Head of caudate nucleus (tissue), 42 donors: ENCODE results near the gene CD300LD.

Source experiments
- DNase-seq, 42 donors: peaks; one replicate each; pipeline versions ENCODE4 v3.0.0 to v3.0.0-alpha.2; 2020 to 2021; ENCODE audit warnings: mixed read lengths in 7 of 42
- intact Hi-C: fragments of 100-400 bp; cut with DNase I; formaldehyde crosslinking; loops from one replicate; pipeline ENCODE4 v1.15.0; 2022

Gene CD300LD

DNA sequence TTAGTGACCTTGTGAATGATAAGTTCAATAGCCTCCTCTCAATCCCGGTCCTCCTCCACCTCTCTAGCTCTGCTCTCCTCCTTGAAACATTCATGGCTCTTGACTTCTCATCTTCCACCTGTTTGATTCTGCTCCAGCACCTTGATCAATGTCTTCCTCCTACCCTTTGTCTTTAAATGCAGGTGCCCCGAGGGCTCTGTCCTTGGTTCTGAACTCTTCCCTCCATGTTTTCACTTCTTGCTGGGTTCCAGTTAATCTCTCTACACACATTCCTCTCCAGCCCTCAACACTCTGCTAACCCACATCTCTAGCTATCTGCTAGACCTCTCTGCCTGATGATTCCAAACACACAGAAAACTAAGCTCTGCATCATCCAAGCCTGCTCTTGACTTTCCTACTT is 18.0 kb upstream of the CD300LD start:
- no peak for DNase-seq
- intact Hi-C loops: no loop called here

DNA sequence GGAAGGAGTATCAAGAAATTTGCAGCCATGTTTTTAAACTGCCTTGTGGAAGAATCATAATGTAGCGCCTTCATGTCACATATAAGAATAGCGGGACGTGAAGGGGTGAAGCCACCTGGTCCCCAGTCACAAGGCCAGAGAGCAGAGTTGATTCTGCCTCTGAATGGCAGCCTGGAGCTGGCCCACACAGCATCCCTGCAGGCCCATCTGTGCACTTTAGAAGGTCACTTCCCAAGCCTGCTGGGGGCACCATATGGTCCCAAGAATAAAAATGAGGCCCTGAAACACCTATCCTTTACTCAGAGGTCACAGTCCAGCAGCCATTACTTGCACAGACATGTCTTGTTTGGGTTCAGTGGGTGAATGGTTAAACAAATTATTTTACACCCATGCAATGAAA is 16.4 kb upstream of the CD300LD start:
- intact Hi-C loops: no loop called here

DNA sequence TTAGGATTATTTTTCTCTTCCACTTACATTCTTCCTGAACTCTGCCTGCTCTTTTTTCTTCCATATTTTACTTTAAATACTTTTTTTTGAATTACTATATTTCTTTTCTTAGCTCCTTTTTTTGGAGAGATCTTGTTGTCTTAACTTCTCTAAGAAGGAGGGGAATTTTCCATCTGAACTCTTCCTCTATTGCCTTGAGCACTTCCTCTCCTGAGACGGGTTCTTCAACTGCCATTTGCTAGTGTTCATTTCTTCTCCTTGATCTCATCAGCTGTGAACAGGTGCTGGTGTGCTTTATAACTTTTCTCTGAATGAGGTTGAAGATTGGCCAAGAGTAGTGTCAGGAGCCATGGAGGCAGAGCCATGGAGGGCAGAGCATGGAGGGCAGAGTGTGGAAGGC is 15.1 kb upstream of the CD300LD start:
- DNase-seq: no peak
- intact Hi-C loops: no loop called here

More for the DNA sequence above, 16.4 kb upstream of the CD300LD start:
- DNase-seq: no peak

DNA sequence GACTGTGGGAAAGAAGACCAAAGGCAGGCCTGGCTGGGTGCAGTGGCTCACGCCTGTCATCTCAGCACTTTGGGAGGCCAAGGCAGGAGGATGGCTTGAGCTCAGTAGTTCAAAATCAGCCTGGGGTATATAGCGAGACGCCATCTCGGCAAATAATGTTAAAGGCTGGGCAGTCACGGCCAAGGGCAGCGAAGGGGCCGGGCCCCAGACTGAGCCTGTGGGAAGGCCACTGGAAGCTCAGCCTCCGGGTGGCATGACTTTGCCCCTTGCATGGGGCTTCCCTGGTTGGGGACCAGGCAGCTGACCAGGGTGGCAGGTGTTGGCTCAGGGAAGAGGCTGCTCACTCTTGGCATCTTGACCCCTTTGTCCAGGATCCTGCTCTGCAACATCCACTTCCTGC is 14.0 kb upstream of the CD300LD start:
- no peak for DNase-seq
- intact Hi-C loops: no loop called here

DNA sequence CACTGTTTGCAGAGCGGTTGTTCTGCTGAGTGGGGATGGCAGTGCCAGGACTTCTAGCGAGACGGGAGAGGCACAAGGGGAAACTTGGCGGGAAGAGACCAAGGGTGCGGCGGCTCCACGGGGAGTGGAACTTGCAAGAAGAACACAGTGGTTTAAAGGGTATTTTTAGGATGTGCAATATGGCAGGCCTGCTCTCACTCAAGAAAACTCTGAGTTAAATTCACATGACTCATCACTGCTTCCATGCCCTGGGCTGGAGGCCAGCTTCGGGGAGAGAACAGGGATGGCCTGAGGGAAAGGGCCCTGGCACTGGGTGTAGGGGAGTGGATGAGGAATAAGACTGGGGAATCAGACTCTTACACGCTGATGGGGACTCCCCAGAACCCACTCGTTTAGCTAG is 13.3 kb upstream of the CD300LD start:
- intact Hi-C loops: no loop called here
- peak in 7 of 42 donors; percentile 18 to 67 (median 44) for DNase-seq

DNA sequence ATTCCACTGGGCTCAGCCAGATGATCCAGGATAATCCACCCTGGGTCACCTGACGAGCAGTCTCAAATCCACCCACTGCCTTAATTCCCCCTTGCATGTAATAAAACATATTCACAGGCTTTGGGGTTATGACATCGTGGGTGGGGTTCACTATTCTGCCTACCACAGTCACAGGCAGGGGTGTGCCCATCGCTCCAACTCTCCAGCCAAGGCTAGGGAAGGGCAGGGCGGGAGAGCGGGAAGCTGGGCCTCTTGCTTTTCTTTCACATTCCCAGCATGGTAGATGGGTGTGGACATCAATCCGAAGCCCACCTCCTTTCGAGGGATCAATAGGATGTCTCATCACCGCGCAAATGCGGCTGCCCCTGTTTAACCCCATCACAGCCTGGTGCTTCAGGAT is 12.7 kb upstream of the CD300LD start:
- intact Hi-C loops: no loop called here
- DNase-seq: no peak

DNA sequence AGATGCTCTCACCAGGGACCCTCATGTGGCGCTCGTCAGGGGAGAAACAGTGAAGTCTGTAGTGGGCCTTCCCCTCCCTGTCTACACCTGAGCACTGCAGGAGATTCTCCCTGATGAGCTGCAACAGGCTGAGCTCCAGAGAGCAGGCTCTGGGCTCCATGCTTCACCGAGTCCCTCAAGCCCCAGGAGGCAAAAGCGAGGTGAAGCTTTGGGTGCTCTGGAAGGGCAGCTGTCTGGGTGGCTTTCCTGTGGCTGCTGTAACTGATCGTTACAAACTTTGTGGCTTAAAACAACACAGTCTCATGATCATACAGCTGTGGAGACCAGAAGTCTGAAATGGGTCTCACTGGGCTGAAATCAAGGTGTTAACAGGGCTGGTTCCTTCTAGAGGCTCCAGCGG is 12.1 kb upstream of the CD300LD start:
- intact Hi-C loops: no loop called here
- no peak for DNase-seq

DNA sequence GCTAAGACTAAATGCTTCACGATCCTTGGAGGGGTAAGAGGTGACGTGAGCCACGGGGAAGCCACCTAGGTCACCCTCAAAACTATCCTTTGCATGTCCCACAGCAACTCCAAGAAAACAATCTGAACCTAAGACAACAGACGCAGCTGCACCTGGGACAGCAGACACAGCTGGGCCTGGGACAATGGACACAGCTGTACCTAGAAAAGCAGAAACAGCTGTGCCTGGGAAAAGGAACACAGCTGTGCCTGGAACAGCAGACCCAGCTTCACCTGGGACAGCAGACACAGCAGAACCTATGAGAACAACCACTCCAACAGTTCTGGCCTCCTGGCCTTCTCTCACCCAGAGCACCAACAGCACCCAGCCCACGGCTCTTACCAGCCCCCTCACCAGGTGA is 11.7 kb upstream of the CD300LD start:
- intact Hi-C loops: no loop called here
- DNase-seq: no peak

DNA sequence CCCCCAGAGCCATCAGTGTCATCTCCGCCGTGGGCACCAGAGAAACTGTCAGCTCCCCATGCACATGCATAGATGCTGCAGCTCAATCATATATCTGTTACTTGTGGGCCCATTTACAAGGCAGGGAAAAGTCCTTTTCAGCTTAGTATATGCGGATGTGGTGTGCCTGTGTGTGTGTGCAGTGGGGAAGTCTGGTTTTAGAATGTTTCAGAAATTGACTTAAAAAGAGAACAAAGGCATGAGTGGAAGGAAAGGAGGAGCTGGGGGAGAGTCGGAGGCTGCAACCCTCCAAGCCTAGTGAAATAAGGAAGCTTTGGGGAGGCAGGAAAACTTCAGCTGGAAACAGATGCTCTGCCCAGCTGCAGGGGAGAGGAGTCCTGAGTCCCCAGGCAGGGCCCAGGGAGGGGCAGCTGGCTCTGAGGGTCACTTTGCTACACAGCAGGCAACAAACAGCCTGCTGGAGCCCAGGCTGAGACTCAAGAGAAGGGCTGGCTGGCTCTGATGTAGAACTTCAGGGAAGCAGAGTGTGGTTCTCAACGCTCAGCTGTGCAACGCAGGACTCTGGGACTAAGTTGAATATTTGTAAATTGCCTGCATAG is 11.1 kb upstream of the CD300LD start:
- DNase-seq: peak in 1 of 42 donors; percentile 9
- intact Hi-C loops: no loop called here

DNA sequence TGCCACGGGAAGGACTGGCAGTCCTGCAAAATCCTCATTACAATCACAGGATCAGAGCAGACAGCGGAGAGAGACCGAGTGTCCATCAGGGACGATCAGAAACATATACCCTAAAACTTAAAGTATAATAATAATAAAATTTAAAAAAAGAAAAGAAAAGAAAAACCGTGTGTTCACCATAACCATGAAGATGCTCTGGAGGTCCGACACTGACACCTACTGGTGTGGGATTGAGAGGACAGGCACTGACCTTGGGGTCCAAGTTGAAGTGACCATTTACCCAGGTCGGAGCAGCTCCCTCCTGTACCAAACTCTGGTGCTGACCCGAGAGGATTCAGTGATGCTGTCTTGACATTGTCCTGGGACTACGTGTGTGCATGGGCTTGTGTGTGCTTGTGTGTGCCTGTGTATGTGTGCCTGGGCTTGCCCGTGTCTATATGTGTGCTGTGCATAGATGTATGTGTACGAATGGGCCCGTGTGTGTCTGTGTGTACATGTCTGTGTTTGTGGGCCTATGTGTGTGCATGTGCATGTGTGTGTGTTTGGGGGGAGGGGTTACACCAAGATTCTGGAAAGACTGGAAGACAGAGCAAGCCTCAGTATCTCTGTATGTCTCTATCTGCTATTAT is 10.0 kb upstream of the CD300LD start:
- DNase-seq: peak in 23 of 42 donors; percentile 11 to 65 (median 30)
- intact Hi-C loops: no loop called here

DNA sequence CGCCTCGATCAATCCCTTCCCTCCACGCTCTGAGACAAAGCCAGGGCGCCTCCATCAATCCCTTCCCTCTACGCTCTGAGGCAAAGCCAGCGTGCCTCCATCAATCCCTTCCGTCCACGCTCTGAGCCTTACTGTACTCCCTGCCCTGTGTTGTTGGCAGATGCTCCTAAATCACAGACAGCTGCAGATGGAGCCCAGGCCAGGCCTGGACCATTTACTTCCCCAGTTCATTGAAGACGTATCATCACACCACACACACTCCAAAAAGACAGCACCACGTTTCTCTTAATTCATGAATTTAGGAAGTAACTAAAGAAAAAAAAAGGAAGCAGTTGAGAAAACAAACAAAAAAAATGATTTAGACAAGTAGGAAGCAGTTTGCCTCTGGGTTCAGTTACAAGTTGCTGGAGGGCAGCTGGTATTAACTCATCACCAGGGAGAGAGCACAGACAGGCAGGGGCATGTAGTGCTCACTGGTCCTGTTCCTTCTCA is 7.4 kb upstream of the CD300LD start:
- intact Hi-C loops: no loop called here
- peak in 9 of 42 donors; percentile 12 to 29 (median 18) for DNase-seq

DNA sequence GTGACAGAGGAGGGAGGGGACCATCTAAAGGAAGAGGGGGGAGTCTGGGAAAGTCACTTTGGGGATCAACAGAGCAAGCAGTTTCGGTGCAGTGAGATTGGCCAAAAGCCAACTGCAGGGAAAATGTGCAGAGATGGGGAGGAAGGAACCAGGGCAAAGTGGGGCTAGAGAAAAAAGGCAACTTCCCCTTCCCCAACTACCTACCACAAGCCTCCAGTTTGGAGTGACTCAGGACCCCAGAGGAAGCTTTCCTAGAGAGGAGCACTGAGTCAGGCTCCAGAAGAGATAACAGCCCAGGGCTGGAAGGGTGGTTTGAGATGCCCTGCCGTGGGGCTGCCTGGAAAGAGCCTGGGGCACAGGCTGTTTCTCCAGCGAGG is 6.9 kb upstream of the CD300LD start:
- DNase-seq: peak in 4 of 42 donors; percentile 13 to 39 (median 30)
- intact Hi-C loops: no loop called here

DNA sequence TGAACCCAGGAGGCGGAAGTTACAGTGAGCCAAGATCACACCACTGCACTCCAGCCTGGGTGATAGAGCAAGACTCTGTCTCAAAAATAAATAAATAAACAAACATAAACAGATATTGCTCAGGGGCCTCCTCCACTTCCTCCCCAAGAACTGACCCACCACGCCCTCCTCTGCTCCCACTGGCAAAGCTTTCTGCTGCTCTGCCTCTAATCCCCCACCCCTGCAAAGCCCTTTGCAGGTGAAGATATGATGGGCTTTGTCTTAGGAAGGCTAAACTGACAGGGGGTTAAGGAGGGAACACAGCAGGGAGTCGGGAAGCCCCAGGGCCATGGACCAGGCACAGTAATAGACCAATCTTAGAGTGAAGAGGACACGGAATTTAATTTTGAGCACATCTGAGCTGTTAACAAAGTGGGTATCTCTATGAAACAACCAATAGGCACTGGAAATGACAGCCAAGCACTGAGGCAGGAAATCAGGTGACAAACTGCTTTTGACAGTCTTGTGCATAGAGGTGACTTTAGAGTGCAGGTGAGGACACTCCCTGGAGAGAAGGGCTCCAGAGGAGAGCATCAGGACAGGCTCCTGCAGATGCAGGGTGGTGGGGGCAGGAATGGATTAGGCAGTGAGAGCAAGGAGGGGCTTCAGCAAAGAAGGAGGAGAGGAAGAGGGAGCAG is 6.4 kb upstream of the CD300LD start:
- intact Hi-C loops: no loop called here
- DNase-seq: no peak

DNA sequence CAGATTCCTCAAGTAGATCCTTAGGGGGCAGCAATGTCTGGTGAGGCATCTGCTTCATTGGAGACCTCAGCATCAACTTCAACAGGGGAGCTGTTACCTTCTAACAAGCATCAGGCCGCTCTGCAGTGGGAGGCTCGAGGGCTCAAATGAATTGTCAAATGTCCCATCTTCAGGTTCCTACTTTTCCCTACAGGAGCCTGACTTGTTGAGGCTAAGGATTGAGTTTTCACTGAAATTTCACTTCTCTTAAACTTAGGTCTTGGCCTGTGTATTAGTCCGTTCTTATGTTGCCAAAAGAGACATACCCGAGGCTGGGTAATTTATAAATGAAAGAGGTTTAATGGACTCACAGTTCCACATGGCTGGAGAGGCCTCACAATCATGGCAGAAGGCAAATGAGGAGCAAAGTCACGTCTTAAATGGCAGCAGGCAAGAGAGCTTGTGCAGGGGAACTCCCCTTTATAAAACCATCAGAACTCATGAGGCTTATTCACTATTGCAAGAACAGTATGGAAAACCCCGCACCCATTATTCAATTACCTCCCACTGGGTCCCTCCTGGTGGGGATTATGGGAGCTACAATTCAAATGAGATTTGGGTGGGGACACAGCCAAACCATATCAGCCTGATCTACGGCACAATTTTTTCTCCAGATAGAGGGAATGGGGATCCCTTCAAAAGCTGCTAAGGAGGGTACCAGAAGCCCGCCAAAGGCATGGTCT is 5.1 kb upstream of the CD300LD start:
- intact Hi-C loops: no loop called here
- no peak for DNase-seq

DNA sequence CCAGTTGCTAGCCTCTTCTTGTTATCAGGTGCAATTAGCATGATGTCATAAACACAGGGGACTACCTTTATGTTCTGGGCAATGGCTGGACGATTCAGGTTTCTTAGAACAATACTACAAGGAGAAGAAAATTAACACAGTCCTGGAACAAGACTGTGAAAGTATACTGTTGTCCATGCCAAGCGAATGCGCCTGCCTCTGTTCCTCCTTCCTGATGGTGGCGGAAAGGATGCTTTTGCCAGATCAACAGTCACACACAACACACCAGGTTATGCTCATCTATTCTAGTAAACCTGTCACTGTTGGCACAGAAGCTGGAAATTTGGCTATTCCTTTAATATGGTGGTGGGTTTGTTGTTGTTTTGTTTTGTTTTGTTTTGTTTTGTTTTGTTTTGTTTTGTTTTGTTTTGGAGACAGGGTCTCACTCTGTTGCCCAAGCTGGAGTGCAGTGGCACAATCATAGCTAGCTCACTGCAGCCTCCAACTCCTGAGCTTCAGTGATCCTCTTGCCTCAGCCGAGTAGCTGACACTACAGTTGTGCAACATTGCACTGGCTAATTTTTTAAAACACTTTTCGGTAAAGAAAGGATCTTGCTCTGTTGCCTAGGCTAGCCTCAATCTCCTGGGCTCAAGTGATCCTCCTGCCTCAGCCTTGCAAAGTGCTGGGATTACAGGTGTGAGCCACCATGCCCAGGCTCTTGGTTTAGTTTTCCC is 3.1 kb upstream of the CD300LD start:
- intact Hi-C loops: no loop called here
- DNase-seq: no peak

DNA sequence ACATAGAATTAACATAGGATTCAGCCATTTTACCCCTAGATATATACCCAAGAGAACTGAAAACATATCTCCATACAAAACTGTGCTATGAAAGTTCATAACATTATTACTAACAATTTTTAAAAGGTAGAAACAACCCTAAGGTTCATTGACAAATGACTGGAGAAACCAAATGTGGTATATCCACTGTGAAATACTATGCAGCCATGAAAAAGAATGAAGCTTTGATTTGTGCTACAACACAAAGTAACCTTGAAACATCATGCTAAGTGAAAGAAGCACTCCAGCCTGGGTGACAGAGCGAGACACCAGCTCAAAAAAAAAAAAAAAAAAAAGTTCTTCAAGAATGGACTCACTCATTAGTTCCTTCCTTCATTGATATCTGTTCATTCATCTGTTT is 580 bp downstream of the CD300LD start:
- DNase-seq: no peak
- intact Hi-C loops: no loop called here

DNA sequence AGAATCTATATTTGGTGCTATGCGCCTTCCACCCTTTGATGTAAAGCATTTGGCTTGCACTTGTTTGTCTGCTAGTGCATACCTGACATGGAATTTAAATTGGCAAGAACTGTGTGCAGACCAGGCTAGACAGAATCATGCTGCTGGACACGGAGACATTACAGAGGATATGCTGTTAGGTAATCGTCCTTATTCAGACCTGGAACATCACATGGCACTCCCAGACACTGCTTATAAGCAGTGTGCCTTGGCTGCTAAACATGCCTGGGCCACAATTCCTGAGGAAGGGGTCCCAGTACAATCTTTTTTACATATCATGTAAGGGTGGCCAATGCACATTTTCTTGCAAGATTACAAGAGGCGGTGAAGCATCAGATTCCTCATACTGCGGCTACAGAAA is 6.4 kb downstream of the CD300LD start:
- intact Hi-C loops: no loop called here

DNA sequence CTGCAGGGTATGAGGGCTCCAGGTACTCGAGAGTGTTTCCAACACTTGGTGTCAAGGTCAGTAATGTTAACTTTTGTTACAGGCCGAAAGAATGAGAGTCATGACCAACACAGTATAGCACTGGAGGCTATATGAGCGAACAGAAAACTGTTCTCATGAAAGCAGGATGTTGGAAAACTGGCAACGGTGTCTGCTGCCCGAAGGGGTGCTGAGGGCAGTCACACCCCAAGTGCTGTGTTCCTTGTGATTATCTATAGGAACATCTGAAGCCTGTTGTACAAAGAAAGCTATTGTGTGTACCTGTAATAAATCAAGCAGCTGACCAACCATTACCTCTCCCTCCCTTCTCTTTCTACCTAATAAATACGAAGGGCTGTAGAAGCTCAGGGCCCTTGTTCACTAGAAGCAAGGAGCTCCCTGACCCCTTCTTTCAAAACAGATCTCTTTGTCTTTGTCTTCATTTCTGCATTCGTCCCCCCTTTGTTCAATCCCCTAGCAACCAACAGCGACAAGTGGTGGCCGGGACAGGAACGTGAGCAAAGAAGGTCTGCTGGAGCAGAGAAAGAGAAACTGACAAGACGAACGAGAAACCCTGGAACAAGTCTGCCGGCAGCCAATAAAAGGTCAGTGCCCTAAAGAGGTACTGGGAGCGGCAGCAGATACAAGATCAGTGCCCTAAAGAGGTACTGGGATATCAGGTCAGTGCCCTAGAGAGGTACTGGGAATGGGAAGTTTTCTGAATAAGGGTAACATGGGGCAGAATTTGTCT is 7.6 kb downstream of the CD300LD start:
- DNase-seq: no peak

More for the DNA sequence above, 6.4 kb downstream of the CD300LD start:
- no peak for DNase-seq

DNA sequence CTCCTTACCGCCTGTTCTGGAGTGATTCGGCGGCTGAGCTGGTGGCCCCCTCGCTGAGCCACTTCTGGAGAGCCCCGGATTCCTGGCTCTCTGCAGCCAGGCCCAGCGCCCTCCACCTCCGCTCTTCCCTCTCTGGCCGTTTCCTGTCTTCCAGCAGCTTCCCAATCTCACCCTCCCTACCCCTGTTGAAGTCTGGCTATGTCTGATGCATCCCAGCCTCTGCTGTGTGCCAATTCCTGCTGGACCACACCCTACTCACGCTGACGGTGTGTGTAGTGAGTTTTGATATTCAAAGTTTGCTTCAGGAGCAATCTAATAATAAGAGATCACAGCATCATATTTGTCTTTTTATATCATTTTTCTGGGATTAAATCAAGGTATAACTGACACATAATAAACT is 9.4 kb downstream of the CD300LD start:
- DNase-seq: no peak
- intact Hi-C loops: no loop called here

More for the DNA sequence above, 7.6 kb downstream of the CD300LD start:
- intact Hi-C loops: no loop called here
